Mesenchymal stem cell (in vitro differentiated cells and primary cell): ENCODE measurements around the gene CCNQ.

Experiments used
- DNase-seq: peaks from one replicate; pipeline ENCODE4 v3.0.0-alpha.2; 2013
- H2AFZ ChIP-seq: one replicate; pipeline ENCODE4 v1.6.1; 2013; ENCODE audit warnings: low read depth, mild to moderate bottlenecking, control low read depth, inconsistent platforms, low read length, moderate library complexity
- H2AK5ac ChIP-seq: 2 replicates; pipeline ENCODE4 v1.6.1; 2013; ENCODE audit warnings: low read length, moderate library complexity, mild to moderate bottlenecking, inconsistent platforms; ENCODE audit not compliant: severe bottlenecking
- H2BK120ac ChIP-seq: one replicate; pipeline ENCODE4 v1.6.1; 2013; ENCODE audit warnings: low read depth, mild to moderate bottlenecking, inconsistent platforms, low read length, moderate library complexity
- H2BK12ac ChIP-seq, 2 experiments: one replicate each; pipeline ENCODE4 v1.6.1; 2013; ENCODE audit warnings: inconsistent platforms in 2 of 2, low read length in 2 of 2, mild to moderate bottlenecking in 2 of 2, moderate library complexity in 2 of 2, control low read depth in 1 of 2
- H2BK15ac ChIP-seq: one replicate; pipeline ENCODE4 v1.6.1; 2013; ENCODE audit warnings: mild to moderate bottlenecking, low read depth, inconsistent platforms; ENCODE audit not compliant: poor library complexity, severe bottlenecking
- H2BK5ac ChIP-seq: 2 replicates; pipeline ENCODE4 v1.6.1; 2013; ENCODE audit warnings: low read depth, mild to moderate bottlenecking, low read length, control low read depth, inconsistent platforms; ENCODE audit not compliant: poor library complexity, severe bottlenecking
- H3K14ac ChIP-seq, 2 experiments: one replicate each; pipeline ENCODE4 v1.6.1; 2013; ENCODE audit warnings: inconsistent platforms in 2 of 2, low read length in 2 of 2, control low read depth in 1 of 2, mild to moderate bottlenecking in 1 of 2, moderate library complexity in 1 of 2
- H3K18ac ChIP-seq, 2 experiments: one replicate each; pipeline ENCODE4 v1.6.1; 2013; ENCODE audit warnings: inconsistent platforms in 2 of 2, low read length in 2 of 2, control low read depth in 1 of 2, low read depth in 1 of 2, mild to moderate bottlenecking in 1 of 2
- H3K23ac ChIP-seq, 2 experiments: one replicate each; pipeline ENCODE4 v1.6.1; 2013; ENCODE audit warnings: inconsistent platforms in 2 of 2, low read length in 2 of 2, mild to moderate bottlenecking in 2 of 2, moderate library complexity in 2 of 2, control low read depth in 1 of 2
- H3K27ac ChIP-seq: 2 replicates; pipeline ENCODE4 v1.5.1; 2013; ENCODE audit warnings: mild to moderate bottlenecking, moderate library complexity, low read length, control low read depth, inconsistent platforms; ENCODE audit not compliant: poor library complexity, severe bottlenecking
- H3K27me3 ChIP-seq, 2 experiments: 2 replicates each; pipeline versions ENCODE4 v1.6.1 to v1.7.0; 2013; ENCODE audit warnings: low read length in 2 of 2, mild to moderate bottlenecking in 2 of 2, moderate library complexity in 2 of 2, control low read depth in 1 of 2, inconsistent platforms in 1 of 2; ENCODE audit not compliant: control insufficient read depth in 1 of 2, insufficient read depth in 1 of 2
- H3K36me3 ChIP-seq, 2 experiments: 2 replicates each; pipeline versions ENCODE4 v1.6.1 to v1.7.0; 2013; ENCODE audit warnings: low read length in 2 of 2, control low read depth in 1 of 2, inconsistent platforms in 1 of 2, low read depth in 1 of 2, mild to moderate bottlenecking in 1 of 2; ENCODE audit not compliant: insufficient read depth in 2 of 2, control insufficient read depth in 1 of 2
- H3K4ac ChIP-seq, 2 experiments: one replicate each; pipeline ENCODE4 v1.6.1; 2013; ENCODE audit warnings: inconsistent platforms in 2 of 2, low read length in 2 of 2, mild to moderate bottlenecking in 2 of 2, moderate library complexity in 2 of 2, control low read depth in 1 of 2, low read depth in 1 of 2
- H3K4me1 ChIP-seq: 2 replicates; pipeline ENCODE4 v1.6.1; 2013; ENCODE audit warnings: low read depth, low read length, control low read depth; ENCODE audit not compliant: control insufficient read depth, insufficient read depth
- H3K4me2 ChIP-seq: 2 replicates; pipeline ENCODE4 v1.6.1; 2013; ENCODE audit warnings: low read length, mild to moderate bottlenecking, inconsistent platforms; ENCODE audit not compliant: poor library complexity, severe bottlenecking
- H3K4me3 ChIP-seq, 2 experiments: 2 replicates each; pipeline versions ENCODE4 v1.5.1 to v1.7.0; 2013; ENCODE audit warnings: low read length in 2 of 2, mild to moderate bottlenecking in 2 of 2, control low read depth in 1 of 2, low read depth in 1 of 2; ENCODE audit not compliant: insufficient read depth in 1 of 2
- H3K79me1 ChIP-seq: replicated peaks from 2 replicates; pipeline ENCODE4 v1.6.1; 2013; ENCODE audit warnings: mild to moderate bottlenecking, control low read depth, low read length, inconsistent platforms; ENCODE audit not compliant: poor library complexity, severe bottlenecking
- H3K9ac ChIP-seq: 2 replicates; pipeline ENCODE4 v1.7.0; 2013; ENCODE audit warnings: mild to moderate bottlenecking, low read length, moderate library complexity
- H3K9me3 ChIP-seq: 2 replicates; pipeline ENCODE4 v1.7.0; 2013; ENCODE audit warnings: mild to moderate bottlenecking, low read length; ENCODE audit not compliant: control insufficient read depth
- H4K8ac ChIP-seq: one replicate; pipeline ENCODE4 v1.6.1; 2013; ENCODE audit warnings: inconsistent platforms, mild to moderate bottlenecking, low read length, moderate library complexity
- H4K91ac ChIP-seq: one replicate; pipeline ENCODE4 v1.6.1; 2013; ENCODE audit warnings: mild to moderate bottlenecking, low read length, inconsistent platforms
- WGBS: methylation state at CpG from one replicate; pipeline ENCODE4 v1.1.7; 2013; ENCODE audit warnings: mixed read lengths; 5-methylcytosine and 5-hydroxymethylcytosine counted together

Gene CCNQ

DNA sequence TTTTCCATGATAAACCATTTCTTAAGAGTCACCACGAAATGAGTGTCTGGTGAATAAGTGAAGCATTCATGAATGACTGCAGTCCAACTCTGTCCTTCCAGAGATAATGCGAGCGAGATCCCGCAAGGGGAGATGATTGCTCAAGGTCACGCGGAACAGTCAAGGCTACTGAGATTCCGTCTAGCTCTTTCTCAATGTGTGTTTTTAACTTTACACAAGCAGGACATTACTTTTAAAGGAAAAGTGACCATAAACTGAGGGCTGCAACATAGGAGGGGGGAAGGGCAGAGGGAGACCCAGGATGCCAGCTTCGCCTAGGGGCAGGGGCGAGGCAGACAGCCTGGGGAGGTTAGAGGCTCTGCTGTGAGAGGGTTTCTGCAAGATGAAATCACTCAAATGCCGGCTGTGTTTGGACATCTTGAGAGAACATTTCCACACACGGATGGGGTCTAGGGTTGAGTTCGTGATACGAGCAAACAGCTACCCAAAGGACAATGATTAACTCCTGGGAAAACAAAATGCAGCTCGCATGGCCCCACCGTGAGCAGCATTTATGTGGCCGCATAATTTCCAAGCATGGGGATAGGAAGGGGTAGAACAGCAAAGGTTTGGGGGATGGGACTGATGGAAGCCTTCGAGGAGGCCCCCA lies 23.8 kb upstream of the CCNQ start:
- H3K27ac ChIP-seq = peak overlapping the region; percentile 80
- no peaks in the 10 kb centered on the region for H3K36me3 ChIP-seq
- peaks cover 23% of the 10 kb centered on the region for H3K4me1 ChIP-seq
- H2AK5ac ChIP-seq = no peak overlapping the region
- H2BK15ac ChIP-seq = no peak overlapping the region
- H3K9ac ChIP-seq = no peak overlapping the region
- H3K4ac ChIP-seq = no peak overlapping the region
- no peaks in the 10 kb centered on the region for H3K9me3 ChIP-seq
- H4K91ac ChIP-seq = no peak overlapping the region
- no peak overlapping the region for H3K4me3 ChIP-seq
- H4K8ac ChIP-seq = no peak overlapping the region
- peaks cover 0 to 72% of the 10 kb centered on the region in 2 experiments for H3K27me3 ChIP-seq
- H3K79me1 ChIP-seq = no peaks in the 10 kb centered on the region
- no peak for DNase-seq
- no peak overlapping the region for H3K14ac ChIP-seq
- 82% methylated on average over 12 of the region's 17 CpGs for WGBS
- H2BK5ac ChIP-seq = no peak overlapping the region
- no peak overlapping the region for H2AFZ ChIP-seq
- no peak overlapping the region for H2BK12ac ChIP-seq
- H3K23ac ChIP-seq = no peak overlapping the region
- H2BK120ac ChIP-seq = no peak overlapping the region
- peak overlapping the region; percentile 16 for H3K4me2 ChIP-seq
- H3K18ac ChIP-seq = no peak overlapping the region

DNA sequence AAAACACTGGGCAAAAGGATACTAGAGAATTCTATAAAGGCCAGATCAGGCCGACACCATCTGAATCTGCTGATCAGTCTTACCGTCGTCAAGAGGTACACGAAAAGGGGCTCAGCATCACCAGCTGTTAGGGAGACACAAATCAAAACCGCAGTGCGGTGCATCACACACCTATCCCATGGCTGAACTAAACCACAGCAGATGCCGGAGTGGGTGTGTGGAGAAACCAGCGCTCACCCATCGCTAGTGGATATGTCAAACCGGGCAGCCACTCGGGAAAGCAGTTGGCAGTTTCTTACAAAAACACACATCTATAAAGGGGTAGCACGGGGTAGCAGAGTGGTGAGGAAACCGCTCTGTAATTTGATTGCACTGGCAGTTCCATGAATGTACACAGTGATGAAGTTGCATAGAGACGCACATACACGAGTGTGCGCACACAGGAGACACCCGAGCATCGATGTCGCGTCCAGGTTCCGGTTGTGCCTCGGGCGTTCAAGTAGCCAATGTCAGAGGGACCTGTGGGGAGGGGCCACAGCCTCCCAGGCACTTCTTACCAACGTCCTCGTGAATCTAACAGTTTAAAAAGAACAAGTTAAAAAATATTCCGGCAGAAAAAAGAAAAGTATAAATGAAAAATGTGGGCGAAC lies 23.1 kb upstream of the CCNQ start:
- no peak for DNase-seq
- H3K14ac ChIP-seq = no peak overlapping the region
- no peak overlapping the region for H4K91ac ChIP-seq
- peak overlapping the region; percentile 80 for H3K27ac ChIP-seq
- H3K4ac ChIP-seq = no peak overlapping the region
- no peaks in the 10 kb centered on the region for H3K79me1 ChIP-seq
- H3K4me2 ChIP-seq = no peak overlapping the region
- H4K8ac ChIP-seq = no peak overlapping the region
- peaks cover 17% of the 10 kb centered on the region for H3K4me1 ChIP-seq
- H3K9ac ChIP-seq = no peak overlapping the region
- H2BK120ac ChIP-seq = no peak overlapping the region
- no peak overlapping the region for H2AFZ ChIP-seq
- H3K27me3 ChIP-seq = peaks cover 0 to 72% of the 10 kb centered on the region in 2 experiments
- no peaks in the 10 kb centered on the region for H3K36me3 ChIP-seq
- H3K18ac ChIP-seq = no peak overlapping the region
- H2BK15ac ChIP-seq = no peak overlapping the region
- H2BK12ac ChIP-seq = no peak overlapping the region
- no peaks in the 10 kb centered on the region for H3K9me3 ChIP-seq
- H3K23ac ChIP-seq = no peak overlapping the region
- WGBS = 96% methylated on average over 25 of the region's 27 CpGs
- peak overlapping the region; percentile 5 for H2BK5ac ChIP-seq
- no peak overlapping the region for H3K4me3 ChIP-seq
- no peak overlapping the region for H2AK5ac ChIP-seq

- 59% methylated on average over 4 of the region's 5 CpGs for WGBS
- DNase-seq = no peak
- H2AK5ac ChIP-seq = no peak overlapping the region
- peaks cover 13% of the 10 kb centered on the region for H3K4me1 ChIP-seq
- H3K14ac ChIP-seq = no peak overlapping the region
- H3K27ac ChIP-seq = no peak overlapping the region
- no peak overlapping the region for H2BK5ac ChIP-seq
- no peak overlapping the region for H3K18ac ChIP-seq
- H2BK12ac ChIP-seq = no peak overlapping the region
- H3K36me3 ChIP-seq = no peaks in the 10 kb centered on the region
- H3K4me2 ChIP-seq = no peak overlapping the region
- no peak overlapping the region for H3K23ac ChIP-seq
- H2AFZ ChIP-seq = no peak overlapping the region
- H3K9me3 ChIP-seq = peaks cover 3% of the 10 kb centered on the region
- H4K91ac ChIP-seq = no peak overlapping the region
- no peaks in the 10 kb centered on the region for H3K79me1 ChIP-seq
- no peak overlapping the region for H2BK15ac ChIP-seq
- H2BK120ac ChIP-seq = no peak overlapping the region
- H3K9ac ChIP-seq = no peak overlapping the region
- H3K4ac ChIP-seq = no peak overlapping the region
- no peak overlapping the region for H3K4me3 ChIP-seq
- peaks cover 0 to 80% of the 10 kb centered on the region in 2 experiments for H3K27me3 ChIP-seq
- no peak overlapping the region for H4K8ac ChIP-seq
Observed at GRCh38 chrX:153620576-153620975, 21.6 kb upstream of the CCNQ start.

DNA sequence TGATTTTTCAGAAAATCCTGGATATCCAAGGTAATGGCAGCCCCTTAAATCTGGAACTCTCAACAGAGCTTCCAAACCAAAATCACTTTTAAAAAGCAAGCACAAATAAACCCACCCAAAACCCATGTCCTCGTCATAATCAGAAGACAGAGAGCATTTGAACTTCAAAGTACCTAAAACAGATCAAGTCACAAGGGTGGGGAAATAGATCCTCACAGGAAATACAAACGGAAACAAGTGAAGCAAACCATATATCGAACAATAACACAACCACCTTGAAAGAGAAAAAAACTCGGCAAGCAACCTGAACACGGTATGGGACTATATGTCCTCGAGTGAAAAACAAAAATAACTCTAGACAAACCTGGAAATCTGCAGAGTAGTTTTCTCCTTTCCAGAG lies 15.9 kb upstream of the CCNQ start:
- H3K14ac ChIP-seq = no peak overlapping the region
- H3K4me3 ChIP-seq = no peak overlapping the region
- no peak overlapping the region for H3K4ac ChIP-seq
- H3K27me3 ChIP-seq = peaks cover 3 to 83% of the 10 kb centered on the region in 2 experiments
- peaks cover 10% of the 10 kb centered on the region for H3K4me1 ChIP-seq
- no peak overlapping the region for H4K91ac ChIP-seq
- no peak overlapping the region for H2BK5ac ChIP-seq
- peaks cover 21% of the 10 kb centered on the region for H3K9me3 ChIP-seq
- DNase-seq = no peak
- H4K8ac ChIP-seq = no peak overlapping the region
- no peak overlapping the region for H3K4me2 ChIP-seq
- H2BK120ac ChIP-seq = no peak overlapping the region
- no peak overlapping the region for H2AFZ ChIP-seq
- no peaks in the 10 kb centered on the region for H3K79me1 ChIP-seq
- H2BK12ac ChIP-seq = no peak overlapping the region
- H3K27ac ChIP-seq = no peak overlapping the region
- no peak overlapping the region for H3K23ac ChIP-seq
- 85% methylated on average over 3 of the region's 6 CpGs for WGBS
- no peak overlapping the region for H2BK15ac ChIP-seq
- no peaks in the 10 kb centered on the region for H3K36me3 ChIP-seq
- no peak overlapping the region for H2AK5ac ChIP-seq
- no peak overlapping the region for H3K9ac ChIP-seq
- H3K18ac ChIP-seq = no peak overlapping the region
